GM06990 (cell line): ENCODE results near the gene ADAMTS9.

ENCODE experiments used
- DNase-seq: peaks from one replicate; pipeline ENCODE4 v3.0.0-alpha.2; 2011; ENCODE audit not compliant: insufficient read length; ENCODE audit errors: extremely low read depth
- H3K27me3 ChIP-seq: replicated peaks from 2 replicates; pipeline ENCODE4 v1.6.0; 2011; ENCODE audit warnings: low read length; ENCODE audit not compliant: control insufficient read depth, insufficient read depth
- H3K36me3 ChIP-seq: 2 replicates; pipeline ENCODE4 v1.5.1; 2011; ENCODE audit warnings: low read length; ENCODE audit not compliant: control insufficient read depth, insufficient read depth
- H3K4me3 ChIP-seq: replicated peaks from 2 replicates; pipeline ENCODE4 v1.5.1; 2011; ENCODE audit warnings: low read depth, mild to moderate bottlenecking, control low read depth, low read length
- CTCF ChIP-seq: IDR thresholded peaks from 2 replicates; pipeline ENCODE4 v1.5.1; 2011; ENCODE audit warnings: low read length, control low read depth, mild to moderate bottlenecking, inconsistent platforms; ENCODE audit not compliant: insufficient read depth, poor library complexity, severe bottlenecking

Gene ADAMTS9

GRCh38 chr3:64475037-64475436 lies 212.8 kb downstream of the ADAMTS9 start:
- TF ChIP-seq CTCF: no peak
- Histone ChIP-seq H3K4me3 (no peak overlapping the region), H3K36me3 (no peaks in the 10 kb centered on the region), H3K27me3 (no peaks in the 10 kb centered on the region)
- no peak for DNase-seq

- H3K36me3 ChIP-seq: no peaks in the 10 kb centered on the region
- H3K4me3 ChIP-seq: no peak overlapping the region
- H3K27me3 ChIP-seq: no peaks in the 10 kb centered on the region
- no peak for TF ChIP-seq CTCF
- DNase-seq: no peak
These were observed 214.3 kb downstream of the ADAMTS9 start for GRCh38 chr3:64473466-64473865.

GRCh38 chr3:64470436-64470835 lies 217.4 kb downstream of the ADAMTS9 start:
- DNase-seq: no peak
- no peak for TF ChIP-seq CTCF
- no peaks in the 10 kb centered on the region for H3K27me3 ChIP-seq
- no peak overlapping the region for H3K4me3 ChIP-seq
- no peaks in the 10 kb centered on the region for H3K36me3 ChIP-seq

- no peak for DNase-seq
These were observed 220.4 kb downstream of the ADAMTS9 start for GRCh38 chr3:64467255-64467944.

More at GRCh38 chr3:64467255-64467944, 220.4 kb downstream of the ADAMTS9 start:
- H3K36me3 ChIP-seq: no peaks in the 10 kb centered on the region
- H3K4me3 ChIP-seq: no peak overlapping the region
- H3K27me3 ChIP-seq: no peaks in the 10 kb centered on the region
- no peak for TF ChIP-seq CTCF
